IMR-90 (cell line): ENCODE measurements around the gene GREB1L.

ENCODE experiments used
- BHLHE40 ChIP-seq: fragments of 150-350 bp; IDR thresholded peaks from 2 replicates; pipeline ENCODE4 v1.6.1; 2016; ENCODE audit warnings: mild to moderate bottlenecking, low read depth, low read length
- CEBPB ChIP-seq: IDR thresholded peaks from 2 replicates; pipeline ENCODE4 v1.6.1; 2012; ENCODE audit warnings: low read depth, low read length, improper control_type of control experiment
- MAZ ChIP-seq: IDR thresholded peaks from 2 replicates; pipeline ENCODE4 v1.6.1; 2012; ENCODE audit warnings: low read depth, mild to moderate bottlenecking, low read length, improper control_type of control experiment, moderate library complexity, borderline replicate concordance
- MXI1 ChIP-seq: IDR thresholded peaks from 2 replicates; pipeline ENCODE4 v1.6.1; 2012; ENCODE audit warnings: low read depth, mild to moderate bottlenecking, low read length, moderate library complexity, borderline replicate concordance
- NFE2L2 ChIP-seq: fragments of 150-350 bp; IDR thresholded peaks from 2 replicates; pipeline ENCODE4 v1.6.1; 2016; ENCODE audit warnings: low read depth, mild to moderate bottlenecking, low read length
- POLR2A ChIP-seq: IDR thresholded peaks from 2 replicates; pipeline ENCODE4 v1.6.1; 2012; ENCODE audit warnings: mild to moderate bottlenecking, low read depth, low read length
- RAD21 ChIP-seq: IDR thresholded peaks from 2 replicates; pipeline ENCODE4 v1.6.1; 2012; ENCODE audit warnings: low read length, improper control_type of control experiment
- RCOR1 ChIP-seq: IDR thresholded peaks from 2 replicates; pipeline ENCODE4 v1.6.1; 2012; ENCODE audit warnings: mild to moderate bottlenecking, low read length, improper control_type of control experiment; ENCODE audit not compliant: insufficient replicate concordance
- RFX5 ChIP-seq: IDR thresholded peaks from 2 replicates; pipeline ENCODE4 v1.8.0; 2012; ENCODE audit warnings: low read depth, mild to moderate bottlenecking, low read length, moderate library complexity
- TF ChIP-seq, protein P1 (sequence below): conservative IDR thresholded peaks from 2 replicates; pipeline ENCODE4 v1.5.1; 2012; ENCODE audit warnings: mild to moderate bottlenecking, low read depth, low read length, improper control_type of control experiment
- TF ChIP-seq, protein P2 (sequence below): fragments of 150-350 bp; IDR thresholded peaks from 2 replicates; pipeline ENCODE4 v1.6.1; 2017; ENCODE audit warnings: mild to moderate bottlenecking, antibody characterized with exemption, low read length, low read depth
- TF ChIP-seq, protein P3 (sequence below): fragments of 150-350 bp; IDR thresholded peaks from 2 replicates; pipeline ENCODE4 v1.6.1; 2016; ENCODE audit warnings: low read depth, mild to moderate bottlenecking, low read length, moderate library complexity, borderline replicate concordance

DNA sequence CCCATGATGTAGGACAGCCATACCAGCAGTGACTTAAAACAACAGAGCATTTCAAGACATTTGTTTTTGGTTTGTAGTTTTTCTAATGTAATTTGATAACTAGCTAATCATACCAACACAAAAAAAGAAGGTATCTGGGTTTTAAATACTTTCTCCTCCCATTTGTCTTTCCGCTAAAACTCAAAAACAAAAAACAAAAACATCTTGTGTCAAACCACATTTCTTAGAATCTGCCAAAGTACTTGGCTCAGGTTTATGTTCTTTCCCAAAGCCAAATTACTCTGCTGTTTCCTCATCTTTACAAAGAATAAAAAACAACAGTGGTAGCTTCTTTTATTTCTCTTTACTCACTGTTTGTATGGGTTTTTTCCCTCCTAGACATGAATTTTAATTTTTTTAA is 71.5 kb downstream of the GREB1L start:
- TF ChIP-seq, protein P1, sequence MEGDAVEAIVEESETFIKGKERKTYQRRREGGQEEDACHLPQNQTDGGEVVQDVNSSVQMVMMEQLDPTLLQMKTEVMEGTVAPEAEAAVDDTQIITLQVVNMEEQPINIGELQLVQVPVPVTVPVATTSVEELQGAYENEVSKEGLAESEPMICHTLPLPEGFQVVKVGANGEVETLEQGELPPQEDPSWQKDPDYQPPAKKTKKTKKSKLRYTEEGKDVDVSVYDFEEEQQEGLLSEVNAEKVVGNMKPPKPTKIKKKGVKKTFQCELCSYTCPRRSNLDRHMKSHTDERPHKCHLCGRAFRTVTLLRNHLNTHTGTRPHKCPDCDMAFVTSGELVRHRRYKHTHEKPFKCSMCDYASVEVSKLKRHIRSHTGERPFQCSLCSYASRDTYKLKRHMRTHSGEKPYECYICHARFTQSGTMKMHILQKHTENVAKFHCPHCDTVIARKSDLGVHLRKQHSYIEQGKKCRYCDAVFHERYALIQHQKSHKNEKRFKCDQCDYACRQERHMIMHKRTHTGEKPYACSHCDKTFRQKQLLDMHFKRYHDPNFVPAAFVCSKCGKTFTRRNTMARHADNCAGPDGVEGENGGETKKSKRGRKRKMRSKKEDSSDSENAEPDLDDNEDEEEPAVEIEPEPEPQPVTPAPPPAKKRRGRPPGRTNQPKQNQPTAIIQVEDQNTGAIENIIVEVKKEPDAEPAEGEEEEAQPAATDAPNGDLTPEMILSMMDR, result no peak
- TF ChIP-seq RFX5, result no peak
- TF ChIP-seq POLR2A, result no peak
- TF ChIP-seq RAD21, result no peak
- TF ChIP-seq MXI1, result no peak
- TF ChIP-seq, protein P2, sequence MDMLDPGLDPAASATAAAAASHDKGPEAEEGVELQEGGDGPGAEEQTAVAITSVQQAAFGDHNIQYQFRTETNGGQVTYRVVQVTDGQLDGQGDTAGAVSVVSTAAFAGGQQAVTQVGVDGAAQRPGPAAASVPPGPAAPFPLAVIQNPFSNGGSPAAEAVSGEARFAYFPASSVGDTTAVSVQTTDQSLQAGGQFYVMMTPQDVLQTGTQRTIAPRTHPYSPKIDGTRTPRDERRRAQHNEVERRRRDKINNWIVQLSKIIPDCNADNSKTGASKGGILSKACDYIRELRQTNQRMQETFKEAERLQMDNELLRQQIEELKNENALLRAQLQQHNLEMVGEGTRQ, result no peak
- no peak for TF ChIP-seq MAZ
- no peak for TF ChIP-seq RCOR1
- no peak for TF ChIP-seq CEBPB
- no peak for TF ChIP-seq BHLHE40
- TF ChIP-seq, protein P3, sequence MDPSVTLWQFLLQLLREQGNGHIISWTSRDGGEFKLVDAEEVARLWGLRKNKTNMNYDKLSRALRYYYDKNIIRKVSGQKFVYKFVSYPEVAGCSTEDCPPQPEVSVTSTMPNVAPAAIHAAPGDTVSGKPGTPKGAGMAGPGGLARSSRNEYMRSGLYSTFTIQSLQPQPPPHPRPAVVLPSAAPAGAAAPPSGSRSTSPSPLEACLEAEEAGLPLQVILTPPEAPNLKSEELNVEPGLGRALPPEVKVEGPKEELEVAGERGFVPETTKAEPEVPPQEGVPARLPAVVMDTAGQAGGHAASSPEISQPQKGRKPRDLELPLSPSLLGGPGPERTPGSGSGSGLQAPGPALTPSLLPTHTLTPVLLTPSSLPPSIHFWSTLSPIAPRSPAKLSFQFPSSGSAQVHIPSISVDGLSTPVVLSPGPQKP, result no peak
- no peak for TF ChIP-seq NFE2L2
